SK-N-SH (cell line): Measurements from ENCODE around the gene STARD3.

Experiments used
- ELF1 ChIP-seq: IDR thresholded peaks from 2 replicates; pipeline ENCODE4 v1.4.0; 2012
- EZH2phosphoT487 ChIP-seq: fragments of 200-600 bp; sonication (generic); IDR thresholded peaks from 2 replicates; pipeline ENCODE4 v1.6.1; 2017; ENCODE audit warnings: low read depth, mixed run types, mild to moderate bottlenecking, antibody characterized with exemption, moderate library complexity, borderline replicate concordance
- FOXM1 ChIP-seq: IDR thresholded peaks from 2 replicates; pipeline ENCODE4 v1.4.0; 2012; ENCODE audit warnings: low read depth, mild to moderate bottlenecking
- GABPA ChIP-seq: IDR thresholded peaks from 2 replicates; pipeline ENCODE4 v1.4.0; 2012; ENCODE audit warnings: low read depth, mild to moderate bottlenecking
- MXI1 ChIP-seq: IDR thresholded peaks from 2 replicates; pipeline ENCODE4 v1.6.1; 2012; ENCODE audit warnings: mild to moderate bottlenecking, low read depth, low read length, improper control_type of control experiment
- POLR2AphosphoS5 ChIP-seq: IDR thresholded peaks from 2 replicates; pipeline ENCODE4 v1.6.1; 2012; ENCODE audit warnings: low read depth, low read length
- YY1 ChIP-seq: IDR thresholded peaks from 2 replicates; pipeline ENCODE4 v1.4.0; 2012; ENCODE audit warnings: low read depth, mild to moderate bottlenecking
- TF ChIP-seq, protein P1 (sequence below): fragments of 200-600 bp; sonication (generic); IDR thresholded peaks from 2 replicates; pipeline ENCODE4 v1.6.1; 2017; ENCODE audit warnings: antibody characterized with exemption, mild to moderate bottlenecking, moderate library complexity
- TF ChIP-seq, protein P2 (sequence below): IDR thresholded peaks from 2 replicates; pipeline ENCODE4 v1.6.1; 2012; ENCODE audit warnings: mild to moderate bottlenecking, low read depth, low read length, moderate library complexity

DNA sequence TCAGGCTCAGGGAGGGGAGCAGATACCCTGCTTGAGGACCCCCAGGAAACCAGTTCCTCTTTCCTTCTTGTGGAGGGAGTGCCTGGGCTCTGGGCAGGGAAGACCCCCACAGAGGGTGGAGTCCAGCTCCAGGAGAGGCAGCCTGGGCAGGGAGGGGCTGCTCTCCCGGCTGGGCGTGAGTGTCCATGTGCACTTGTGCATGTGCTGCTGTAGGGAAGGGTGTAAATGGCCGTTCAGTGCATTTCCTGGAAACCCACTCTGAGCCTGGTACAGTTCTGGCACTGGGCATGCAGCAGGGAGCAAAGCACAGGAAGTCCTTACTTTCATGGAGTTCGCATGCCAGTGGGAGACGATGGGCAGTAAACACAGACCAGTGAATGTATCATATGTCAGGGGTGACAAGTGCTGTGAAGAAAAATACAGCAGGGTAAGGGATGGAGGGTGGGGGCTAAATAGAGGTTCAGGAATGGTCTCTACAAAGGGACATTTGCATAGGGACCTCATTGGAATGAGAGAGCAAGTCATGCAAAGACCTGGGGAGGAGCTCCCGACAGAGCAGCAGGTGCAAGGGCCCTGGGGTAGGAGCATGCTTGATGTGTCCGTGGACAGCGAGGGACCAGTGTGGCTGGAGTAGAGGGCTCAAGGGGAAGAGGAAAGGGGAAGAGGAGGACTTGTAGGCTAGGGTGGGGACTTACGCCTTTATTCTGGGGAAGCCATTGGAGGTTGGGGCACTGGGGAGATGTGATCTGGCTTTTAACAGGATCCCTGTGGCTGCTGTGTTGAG, 5.5 kb downstream of the STARD3 start:
- TF ChIP-seq ELF1 (no peak), EZH2phosphoT487 (no peak), FOXM1 (no peak), GABPA (no peak), YY1 (no peak), POLR2AphosphoS5 (no peak), MXI1 (no peak)
- TF ChIP-seq, protein P1, sequence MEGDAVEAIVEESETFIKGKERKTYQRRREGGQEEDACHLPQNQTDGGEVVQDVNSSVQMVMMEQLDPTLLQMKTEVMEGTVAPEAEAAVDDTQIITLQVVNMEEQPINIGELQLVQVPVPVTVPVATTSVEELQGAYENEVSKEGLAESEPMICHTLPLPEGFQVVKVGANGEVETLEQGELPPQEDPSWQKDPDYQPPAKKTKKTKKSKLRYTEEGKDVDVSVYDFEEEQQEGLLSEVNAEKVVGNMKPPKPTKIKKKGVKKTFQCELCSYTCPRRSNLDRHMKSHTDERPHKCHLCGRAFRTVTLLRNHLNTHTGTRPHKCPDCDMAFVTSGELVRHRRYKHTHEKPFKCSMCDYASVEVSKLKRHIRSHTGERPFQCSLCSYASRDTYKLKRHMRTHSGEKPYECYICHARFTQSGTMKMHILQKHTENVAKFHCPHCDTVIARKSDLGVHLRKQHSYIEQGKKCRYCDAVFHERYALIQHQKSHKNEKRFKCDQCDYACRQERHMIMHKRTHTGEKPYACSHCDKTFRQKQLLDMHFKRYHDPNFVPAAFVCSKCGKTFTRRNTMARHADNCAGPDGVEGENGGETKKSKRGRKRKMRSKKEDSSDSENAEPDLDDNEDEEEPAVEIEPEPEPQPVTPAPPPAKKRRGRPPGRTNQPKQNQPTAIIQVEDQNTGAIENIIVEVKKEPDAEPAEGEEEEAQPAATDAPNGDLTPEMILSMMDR: no peak
- TF ChIP-seq, protein P2, sequence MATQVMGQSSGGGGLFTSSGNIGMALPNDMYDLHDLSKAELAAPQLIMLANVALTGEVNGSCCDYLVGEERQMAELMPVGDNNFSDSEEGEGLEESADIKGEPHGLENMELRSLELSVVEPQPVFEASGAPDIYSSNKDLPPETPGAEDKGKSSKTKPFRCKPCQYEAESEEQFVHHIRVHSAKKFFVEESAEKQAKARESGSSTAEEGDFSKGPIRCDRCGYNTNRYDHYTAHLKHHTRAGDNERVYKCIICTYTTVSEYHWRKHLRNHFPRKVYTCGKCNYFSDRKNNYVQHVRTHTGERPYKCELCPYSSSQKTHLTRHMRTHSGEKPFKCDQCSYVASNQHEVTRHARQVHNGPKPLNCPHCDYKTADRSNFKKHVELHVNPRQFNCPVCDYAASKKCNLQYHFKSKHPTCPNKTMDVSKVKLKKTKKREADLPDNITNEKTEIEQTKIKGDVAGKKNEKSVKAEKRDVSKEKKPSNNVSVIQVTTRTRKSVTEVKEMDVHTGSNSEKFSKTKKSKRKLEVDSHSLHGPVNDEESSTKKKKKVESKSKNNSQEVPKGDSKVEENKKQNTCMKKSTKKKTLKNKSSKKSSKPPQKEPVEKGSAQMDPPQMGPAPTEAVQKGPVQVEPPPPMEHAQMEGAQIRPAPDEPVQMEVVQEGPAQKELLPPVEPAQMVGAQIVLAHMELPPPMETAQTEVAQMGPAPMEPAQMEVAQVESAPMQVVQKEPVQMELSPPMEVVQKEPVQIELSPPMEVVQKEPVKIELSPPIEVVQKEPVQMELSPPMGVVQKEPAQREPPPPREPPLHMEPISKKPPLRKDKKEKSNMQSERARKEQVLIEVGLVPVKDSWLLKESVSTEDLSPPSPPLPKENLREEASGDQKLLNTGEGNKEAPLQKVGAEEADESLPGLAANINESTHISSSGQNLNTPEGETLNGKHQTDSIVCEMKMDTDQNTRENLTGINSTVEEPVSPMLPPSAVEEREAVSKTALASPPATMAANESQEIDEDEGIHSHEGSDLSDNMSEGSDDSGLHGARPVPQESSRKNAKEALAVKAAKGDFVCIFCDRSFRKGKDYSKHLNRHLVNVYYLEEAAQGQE: no peak
